ENCODE results near the gene MAML3.

MAML3 gene

DNA sequence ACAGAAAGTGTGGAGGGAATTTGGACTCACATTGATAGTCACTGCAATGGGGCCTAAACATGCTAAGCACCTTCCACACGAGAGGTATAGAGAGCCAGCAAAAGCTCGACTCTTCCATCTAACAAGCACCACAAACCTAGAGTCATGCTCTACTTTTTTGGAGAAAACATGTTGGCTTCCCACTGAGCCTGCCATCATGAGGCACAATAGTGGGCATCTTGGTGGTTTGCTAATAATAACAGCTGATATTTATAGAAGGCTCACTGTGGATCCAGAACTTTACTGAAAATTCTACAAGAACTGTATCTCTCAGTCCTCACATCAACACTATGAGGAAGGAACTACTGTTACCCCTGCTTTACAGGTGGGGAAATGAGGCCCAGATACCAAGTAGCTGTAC, 26.6 kb downstream of the MAML3 start:
- no peak for DNase-seq (ENCODE audit: extremely low spot score)
- no peak for TF ChIP-seq HDGF (IDR thresholded peaks at IDR 0.05; ENCODE audit: borderline replicate concordance)
- no peak for TF ChIP-seq BHLHE40 (IDR thresholded peaks at IDR 0.05; ENCODE audit: borderline replicate concordance)
- TF ChIP-seq ELF4 (IDR thresholded peaks at IDR 0.05), result no peak
- TF ChIP-seq NFRKB (IDR thresholded peaks at IDR 0.05), result no peak
- TF ChIP-seq, protein P1, sequence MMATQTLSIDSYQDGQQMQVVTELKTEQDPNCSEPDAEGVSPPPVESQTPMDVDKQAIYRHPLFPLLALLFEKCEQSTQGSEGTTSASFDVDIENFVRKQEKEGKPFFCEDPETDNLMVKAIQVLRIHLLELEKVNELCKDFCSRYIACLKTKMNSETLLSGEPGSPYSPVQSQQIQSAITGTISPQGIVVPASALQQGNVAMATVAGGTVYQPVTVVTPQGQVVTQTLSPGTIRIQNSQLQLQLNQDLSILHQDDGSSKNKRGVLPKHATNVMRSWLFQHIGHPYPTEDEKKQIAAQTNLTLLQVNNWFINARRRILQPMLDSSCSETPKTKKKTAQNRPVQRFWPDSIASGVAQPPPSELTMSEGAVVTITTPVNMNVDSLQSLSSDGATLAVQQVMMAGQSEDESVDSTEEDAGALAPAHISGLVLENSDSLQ (IDR thresholded peaks at IDR 0.05), result no peak
- no peak for TF ChIP-seq L3MBTL2 (conservative IDR thresholded peaks at IDR 0.05)
- TF ChIP-seq TARDBP (IDR thresholded peaks at IDR 0.05), result no peak
- TF ChIP-seq FOXM1 (IDR thresholded peaks at IDR 0.05; ENCODE audit: borderline replicate concordance), result no peak
- TF ChIP-seq CTBP1 (IDR thresholded peaks at IDR 0.05; ENCODE audit: borderline replicate concordance), result no peak
- no peak for TF ChIP-seq FOXA1 (IDR thresholded peaks at IDR 0.05)
- ChIA-PET POLR2A (no interaction called here), CTCF (no interaction called here)

DNA sequence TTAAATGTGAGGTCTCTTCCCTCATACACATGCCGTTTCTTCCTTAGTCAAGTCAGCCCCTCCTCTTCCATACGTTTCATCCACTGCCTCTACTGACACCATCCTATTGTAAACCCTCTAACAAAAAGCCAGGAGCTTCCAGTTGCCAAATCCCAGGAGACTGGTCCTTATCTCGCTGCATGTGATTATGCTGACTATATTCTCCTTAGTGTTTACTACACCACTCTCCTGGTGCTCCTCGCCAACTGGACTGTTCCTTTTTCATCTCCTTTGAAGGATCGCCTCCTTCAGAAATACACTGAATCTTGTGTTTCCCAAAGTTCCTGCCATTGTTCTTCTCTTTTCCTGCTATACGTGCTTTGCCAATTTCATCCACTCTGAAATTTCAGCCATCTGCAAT, 27.7 kb downstream of the MAML3 start:
- CTCF ChIA-PET, result no interaction called here
- TF ChIP-seq ZNF384 (IDR thresholded peaks at IDR 0.05) (no peak), ARNT (IDR thresholded peaks at IDR 0.05) (no peak), CTBP1 (IDR thresholded peaks at IDR 0.05; ENCODE audit: borderline replicate concordance) (no peak), FOXA1 (IDR thresholded peaks at IDR 0.05) (no peak), SUZ12 (IDR thresholded peaks at IDR 0.05) (no peak), L3MBTL2 (conservative IDR thresholded peaks at IDR 0.05) (no peak)
- no peak for DNase-seq (ENCODE audit: extremely low spot score)
- POLR2A ChIA-PET, result no interaction called here

DNA sequence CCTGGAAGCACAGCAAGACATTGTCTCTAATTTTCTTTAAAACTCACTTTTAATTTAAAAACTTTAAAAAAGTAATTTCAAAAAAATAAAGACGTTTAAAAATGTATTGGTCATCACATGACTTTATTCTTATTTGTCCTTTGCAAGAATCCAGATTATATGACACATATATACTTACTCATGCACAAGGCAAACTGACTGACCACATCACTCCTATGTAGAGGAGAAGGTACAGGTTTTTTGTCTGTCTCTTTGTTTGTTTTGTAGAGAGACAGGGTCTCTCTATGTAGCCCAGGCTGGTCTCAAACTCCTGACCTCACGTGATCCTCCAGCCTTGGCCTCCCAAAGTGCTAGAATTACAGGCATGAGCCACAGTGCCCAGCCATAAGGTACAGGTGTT, 28.6 kb downstream of the MAML3 start:
- POLR2A ChIA-PET, result no interaction called here
- no peak for TF ChIP-seq FOXK2 (IDR thresholded peaks at IDR 0.05)
- no peak for TF ChIP-seq FOXM1 (IDR thresholded peaks at IDR 0.05; ENCODE audit: borderline replicate concordance)
- no peak for TF ChIP-seq ZNF384 (IDR thresholded peaks at IDR 0.05)
- TF ChIP-seq FOXA1 (IDR thresholded peaks at IDR 0.05), result no peak
- no peak for TF ChIP-seq L3MBTL2 (conservative IDR thresholded peaks at IDR 0.05)
- no peak for TF ChIP-seq SUZ12 (IDR thresholded peaks at IDR 0.05)
- no peak for TF ChIP-seq SP1 (IDR thresholded peaks at IDR 0.05)
- TF ChIP-seq, protein P1 (IDR thresholded peaks at IDR 0.05), result no peak
- TF ChIP-seq CTBP1 (IDR thresholded peaks at IDR 0.05; ENCODE audit: borderline replicate concordance), result no peak
- no peak for TF ChIP-seq LEF1 (IDR thresholded peaks at IDR 0.05; ENCODE audit: borderline replicate concordance)
- TF ChIP-seq BHLHE40 (IDR thresholded peaks at IDR 0.05; ENCODE audit: borderline replicate concordance), result no peak
- TF ChIP-seq ELF4 (IDR thresholded peaks at IDR 0.05), result no peak
- TF ChIP-seq NFRKB (IDR thresholded peaks at IDR 0.05), result no peak
- no peak for TF ChIP-seq TARDBP (IDR thresholded peaks at IDR 0.05)
- TF ChIP-seq ARNT (IDR thresholded peaks at IDR 0.05), result no peak
- no peak for TF ChIP-seq HDGF (IDR thresholded peaks at IDR 0.05; ENCODE audit: borderline replicate concordance)
- DNase-seq (ENCODE audit: extremely low spot score), result no peak
- CTCF ChIA-PET, result no interaction called here

DNA sequence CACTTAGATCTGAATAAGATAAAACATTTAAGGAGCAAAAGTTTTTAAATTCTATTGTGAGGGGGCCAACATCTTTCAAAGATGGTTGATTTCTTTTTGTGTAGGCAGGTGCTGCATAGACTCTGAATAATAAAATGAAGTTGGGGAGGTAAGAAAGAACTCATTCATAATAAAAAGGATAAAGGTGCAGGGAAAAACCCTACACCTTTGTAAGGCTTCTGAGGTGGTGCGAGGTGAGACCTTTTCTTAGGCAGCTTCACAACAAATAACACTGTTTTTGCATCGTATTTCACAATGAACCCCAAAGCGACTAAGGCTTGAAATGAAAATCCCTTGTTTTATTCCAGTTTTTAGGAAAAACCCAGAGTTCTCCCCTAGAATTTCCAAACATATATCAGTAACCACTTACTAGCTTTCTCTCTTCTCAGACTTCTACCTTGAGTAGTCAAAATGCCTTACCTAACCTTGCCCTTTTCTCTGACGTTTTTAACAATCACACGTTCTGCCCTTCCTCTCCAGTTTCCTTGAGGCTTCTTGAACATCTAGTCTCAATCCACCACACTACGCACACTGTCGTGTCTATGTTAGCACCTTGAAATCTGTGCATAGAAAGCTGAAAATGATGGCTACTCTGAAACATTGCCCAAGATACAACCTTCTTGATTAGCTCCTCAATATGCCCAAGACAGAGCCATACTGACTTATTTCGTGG, 30.2 kb downstream of the MAML3 start:
- CTCF ChIA-PET, result no interaction called here
- POLR2A ChIA-PET, result no interaction called here
- no peak for DNase-seq (ENCODE audit: extremely low spot score)
- TF ChIP-seq SP1 (IDR thresholded peaks at IDR 0.05) (no peak), ZNF384 (IDR thresholded peaks at IDR 0.05) (no peak), NFRKB (IDR thresholded peaks at IDR 0.05) (no peak), FOXK2 (IDR thresholded peaks at IDR 0.05) (no peak)

DNA sequence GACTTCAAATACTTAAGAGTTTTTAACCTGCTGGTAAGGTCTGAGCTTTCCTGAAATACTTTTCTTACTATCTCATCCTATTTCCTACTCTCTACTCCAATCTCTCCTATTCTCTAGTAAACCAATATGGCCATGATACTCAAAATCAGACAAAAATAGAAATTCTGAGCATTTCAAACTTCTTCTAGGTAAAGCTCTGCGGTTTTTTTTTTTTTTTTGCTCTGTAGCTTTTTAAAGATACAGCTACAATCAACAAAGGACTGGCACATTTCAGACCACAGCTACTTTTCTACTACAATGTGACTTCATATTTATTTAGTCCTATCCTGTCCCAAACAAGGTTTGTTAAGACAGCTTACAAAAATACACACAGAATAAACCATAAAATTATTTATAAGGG, 31.1 kb downstream of the MAML3 start:
- ChIA-PET POLR2A (no interaction called here), CTCF (no interaction called here)
- TF ChIP-seq CTBP1 (IDR thresholded peaks at IDR 0.05; ENCODE audit: borderline replicate concordance) (no peak), FOXA1 (IDR thresholded peaks at IDR 0.05) (no peak), TARDBP (IDR thresholded peaks at IDR 0.05) (no peak)
- DNase-seq (ENCODE audit: extremely low spot score), result no peak

DNA sequence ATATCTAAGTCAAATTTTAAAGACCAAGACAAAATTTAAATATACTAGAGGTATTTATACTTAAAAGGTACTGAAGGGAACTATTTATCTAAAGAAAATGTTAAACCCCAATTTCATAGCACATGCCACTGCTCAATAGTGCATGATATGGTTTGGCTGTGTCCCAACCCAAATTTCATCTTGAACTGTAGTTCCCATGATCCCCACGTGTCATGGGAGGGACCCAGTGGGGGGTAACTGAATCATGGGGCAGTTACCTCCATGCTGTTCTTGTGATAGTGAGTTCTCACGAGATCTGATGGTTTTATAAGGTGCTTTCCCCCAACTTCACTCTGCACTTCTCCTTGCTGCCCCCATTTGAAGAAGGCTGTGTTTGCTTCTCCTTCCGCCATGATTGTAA, 32.3 kb downstream of the MAML3 start:
- CTCF ChIA-PET, result no interaction called here
- POLR2A ChIA-PET, result no interaction called here
- TF ChIP-seq LEF1 (IDR thresholded peaks at IDR 0.05; ENCODE audit: borderline replicate concordance) (no peak), FOXK2 (IDR thresholded peaks at IDR 0.05) (no peak), FOXA1 (IDR thresholded peaks at IDR 0.05) (no peak), NFRKB (IDR thresholded peaks at IDR 0.05) (no peak), ARNT (IDR thresholded peaks at IDR 0.05) (no peak), SUZ12 (IDR thresholded peaks at IDR 0.05) (no peak), BHLHE40 (IDR thresholded peaks at IDR 0.05; ENCODE audit: borderline replicate concordance) (no peak), ELF4 (IDR thresholded peaks at IDR 0.05) (no peak), HDGF (IDR thresholded peaks at IDR 0.05; ENCODE audit: borderline replicate concordance) (no peak), FOXM1 (IDR thresholded peaks at IDR 0.05; ENCODE audit: borderline replicate concordance) (no peak)
- TF ChIP-seq, protein P1 (IDR thresholded peaks at IDR 0.05), result no peak
- no peak for DNase-seq (ENCODE audit: extremely low spot score)
